ENCODE data around the gene PPP2R2D. TPM values are rescaled to one million over a fixed set of nuclear protein-coding genes. Genes with fewer than 3 reads are reported as not detected.

The PPP2R2D gene
- total RNA-seq, 2 experiments from 2014 or later: 37.4 to 38.5 TPM

GRCh38 chr10:131937836-131938235 lies 37.0 kb downstream of the PPP2R2D start:
- Histone ChIP-seq H3K36me3 (ENCODE audit: insufficient read depth, low read length) (peaks cover 77% of the 10 kb centered on the region), H3K79me2 (ENCODE audit: insufficient read depth, low read depth, low read length) (peaks cover 15% of the 10 kb centered on the region)
- intact Hi-C loops (cut with micrococcal nuclease; ENCODE audit: unreplicated experiment): no loop called here

GRCh38 chr10:131938681-131939080 lies 37.9 kb downstream of the PPP2R2D start:
- Histone ChIP-seq H3K4me3 (ENCODE audit: low read depth, low read length, poor library complexity, severe bottlenecking) (no peak overlapping the region), H3K9me3 (ENCODE audit: low read length) (no peaks in the 10 kb centered on the region), H3K4me1 (ENCODE audit: insufficient read depth, low read length, poor library complexity, severe bottlenecking) (peaks cover 7% of the 10 kb centered on the region), H4K20me1 (ENCODE audit: insufficient read depth, low read length) (no peaks in the 10 kb centered on the region), H3K9me2 (ENCODE audit: insufficient read depth, low read length) (no peaks in the 10 kb centered on the region), H3K27ac (ENCODE audit: low read depth, low read length, poor library complexity, severe bottlenecking) (no peak overlapping the region), H3K36me3 (ENCODE audit: insufficient read depth, low read length) (peaks cover 85% of the 10 kb centered on the region), H3K4me2 (ENCODE audit: low read length) (no peak overlapping the region), H2AFZ (ENCODE audit: low read length) (no peak overlapping the region), H3K79me2 (ENCODE audit: insufficient read depth, low read depth, low read length) (peaks cover 7% of the 10 kb centered on the region; the same call in 1 of the 2 replicates)
- BruUV-seq (replicated peaks): no TSS peak
- DNase-seq (ENCODE audit: low spot score): no peak
- ChIA-PET POLR2A (interaction anchor here (0.6 kb wide), 1 partner anchor 12 kb away, joined by 3 read pairs; no protein-coding TSS in a partner anchor), CTCF (ENCODE audit: unreplicated experiment) (no interaction called here)
- TF ChIP-seq CTCF (conservative IDR thresholded peaks at IDR 0.05; ENCODE audit: low read length) (no peak), EZH2phosphoT487 (IDR thresholded peaks at IDR 0.05; ENCODE audit: borderline replicate concordance, low read depth, low read length) (no peak)
- intact Hi-C loops (cut with micrococcal nuclease; ENCODE audit: unreplicated experiment): no loop called here

More at GRCh38 chr10:131937836-131938235, 37.0 kb downstream of the PPP2R2D start:
- TF ChIP-seq CTCF (conservative IDR thresholded peaks at IDR 0.05; ENCODE audit: low read length): no peak
- no peak for TF ChIP-seq EZH2phosphoT487 (IDR thresholded peaks at IDR 0.05; ENCODE audit: borderline replicate concordance, low read depth, low read length)
- Histone ChIP-seq H3K4me3 (ENCODE audit: low read depth, low read length, poor library complexity, severe bottlenecking) (no peak overlapping the region), H3K4me1 (ENCODE audit: insufficient read depth, low read length, poor library complexity, severe bottlenecking) (peaks cover 7% of the 10 kb centered on the region), H3K9me3 (ENCODE audit: low read length) (no peaks in the 10 kb centered on the region), H2AFZ (ENCODE audit: low read length) (no peak overlapping the region), H4K20me1 (ENCODE audit: insufficient read depth, low read length) (no peaks in the 10 kb centered on the region), H3K27ac (ENCODE audit: low read depth, low read length, poor library complexity, severe bottlenecking) (no peak overlapping the region), H3K9me2 (ENCODE audit: insufficient read depth, low read length) (no peaks in the 10 kb centered on the region), H3K4me2 (ENCODE audit: low read length) (no peak overlapping the region)
- ChIA-PET POLR2A (no interaction called here), CTCF (ENCODE audit: unreplicated experiment) (interaction anchor here (0.6 kb wide), 1 partner anchor 31 kb away, joined by 5 read pairs; no protein-coding TSS in a partner anchor)
- no peak for DNase-seq (ENCODE audit: low spot score)
- no TSS peak for BruUV-seq (replicated peaks)

GRCh38 chr10:131942455-131942854 lies 41.6 kb downstream of the PPP2R2D start:
- no peak overlapping the region for H3K4me3 ChIP-seq (ENCODE audit: low read depth, low read length, poor library complexity, severe bottlenecking)
- H3K9me3 ChIP-seq (ENCODE audit: low read length): no peaks in the 10 kb centered on the region
- no peak overlapping the region for H2AFZ ChIP-seq (ENCODE audit: low read length)
- TF ChIP-seq EZH2phosphoT487 (IDR thresholded peaks at IDR 0.05; ENCODE audit: borderline replicate concordance, low read depth, low read length) (no peak), CTCF (conservative IDR thresholded peaks at IDR 0.05; ENCODE audit: low read length) (no peak)
- no peaks in the 10 kb centered on the region for H3K4me1 ChIP-seq (ENCODE audit: insufficient read depth, low read length, poor library complexity, severe bottlenecking)
- intact Hi-C loops (cut with micrococcal nuclease; ENCODE audit: unreplicated experiment): no loop called here
- H3K9me2 ChIP-seq (ENCODE audit: insufficient read depth, low read length): no peaks in the 10 kb centered on the region
- no peak for DNase-seq (ENCODE audit: low spot score)
- H3K4me2 ChIP-seq (ENCODE audit: low read length): no peak overlapping the region
- H4K20me1 ChIP-seq (ENCODE audit: insufficient read depth, low read length): no peaks in the 10 kb centered on the region
- POLR2A ChIA-PET: no interaction called here
- peaks cover 84% of the 10 kb centered on the region for H3K36me3 ChIP-seq (ENCODE audit: insufficient read depth, low read length)
- BruUV-seq (replicated peaks): TSS peak; percentile 35
- no peak overlapping the region for H3K27ac ChIP-seq (ENCODE audit: low read depth, low read length, poor library complexity, severe bottlenecking)
- CTCF ChIA-PET (ENCODE audit: unreplicated experiment): no interaction called here
- H3K79me2 ChIP-seq (ENCODE audit: insufficient read depth, low read depth, low read length): no peaks in the 10 kb centered on the region

All from OCI-LY7 (cell line).